Endothelial cell (in vitro differentiated cells): ENCODE measurements around the gene KYAT1. TPM values are rescaled to one million over a fixed set of nuclear protein-coding genes. Genes with fewer than 3 reads are reported as not detected.

ENCODE experiments used
- DNase-seq: peaks from one replicate; pipeline ENCODE4 v3.0.0; 2021; ENCODE audit warnings: low spot score
- H3K27ac Mint-ChIP-seq: one replicate; pipeline ENCODE4 v1.8.0; 2021; ENCODE audit warnings: mixed read lengths, inconsistent platforms; ENCODE audit not compliant: unreplicated experiment
- H3K27me3 Mint-ChIP-seq: one replicate; pipeline ENCODE4 v1.8.0; 2021; ENCODE audit warnings: mild to moderate bottlenecking, moderate library complexity, mixed read lengths, inconsistent platforms; ENCODE audit not compliant: unreplicated experiment
- H3K36me3 Mint-ChIP-seq: one replicate; pipeline ENCODE4 v1.8.0; 2021; ENCODE audit warnings: mild to moderate bottlenecking, low read depth, mixed read lengths, inconsistent platforms; ENCODE audit not compliant: unreplicated experiment
- H3K4me1 Mint-ChIP-seq: one replicate; pipeline ENCODE4 v1.8.0; 2021; ENCODE audit warnings: mild to moderate bottlenecking, mixed read lengths, inconsistent platforms; ENCODE audit not compliant: unreplicated experiment
- H3K4me3 Mint-ChIP-seq: one replicate; pipeline ENCODE4 v1.8.0; 2021; ENCODE audit warnings: mild to moderate bottlenecking, mixed read lengths, inconsistent platforms; ENCODE audit not compliant: unreplicated experiment
- H3K9me3 Mint-ChIP-seq: one replicate; pipeline ENCODE4 v1.8.0; 2021; ENCODE audit warnings: mixed read lengths, inconsistent platforms; ENCODE audit not compliant: unreplicated experiment
- CTCF ChIP-seq: fragments of 200-600 bp; sonication (generic); IDR thresholded peaks from one replicate; pipeline ENCODE4 v1.5.0; 2021; ENCODE audit warnings: antibody characterized with exemption; ENCODE audit not compliant: unreplicated experiment
- total RNA-seq: library from RNA; stranded (reverse); fragmentation: NEBNext Ultra II Directional; extraction: Animal tissue kit (Norgen Biotek cat#: 25700); gene quantifications from one replicate; pipeline ENCODE4 v1.2.1, GENCODE V29; 2021; ENCODE audit not compliant: unreplicated experiment

KYAT1 gene
- total RNA-seq, 1 donor from 2014 or later = 3.3 TPM

DNA sequence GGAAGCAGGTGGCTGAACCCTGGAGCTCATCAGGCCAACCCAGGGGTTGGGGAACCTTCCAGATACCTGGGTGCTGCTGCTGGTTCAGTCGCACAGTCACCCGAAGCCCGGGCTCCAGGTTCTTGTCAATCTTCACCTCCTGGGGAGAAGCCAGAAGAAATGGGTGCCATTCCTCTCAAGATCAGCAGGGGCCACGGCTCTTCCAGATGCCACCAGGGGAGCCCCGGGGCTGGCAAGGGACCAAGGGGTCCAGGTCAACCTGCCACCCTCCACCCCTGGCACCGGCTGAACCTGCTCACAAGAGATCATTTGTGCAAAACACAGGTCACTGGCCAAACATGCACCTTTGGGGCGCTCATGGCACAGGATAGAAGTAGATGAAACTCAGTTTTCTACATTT, 56.8 kb downstream of the KYAT1 start:
- Mint-ChIP-seq H3K27me3 (peaks cover 14% of the 10 kb centered on the region), H3K4me3 (no peak overlapping the region), H3K36me3 (peaks cover 21% of the 10 kb centered on the region), H3K27ac (no peak overlapping the region), H3K9me3 (no peaks in the 10 kb centered on the region), H3K4me1 (peaks cover 10% of the 10 kb centered on the region)
- no peak for TF ChIP-seq CTCF
- no peak for DNase-seq

DNA sequence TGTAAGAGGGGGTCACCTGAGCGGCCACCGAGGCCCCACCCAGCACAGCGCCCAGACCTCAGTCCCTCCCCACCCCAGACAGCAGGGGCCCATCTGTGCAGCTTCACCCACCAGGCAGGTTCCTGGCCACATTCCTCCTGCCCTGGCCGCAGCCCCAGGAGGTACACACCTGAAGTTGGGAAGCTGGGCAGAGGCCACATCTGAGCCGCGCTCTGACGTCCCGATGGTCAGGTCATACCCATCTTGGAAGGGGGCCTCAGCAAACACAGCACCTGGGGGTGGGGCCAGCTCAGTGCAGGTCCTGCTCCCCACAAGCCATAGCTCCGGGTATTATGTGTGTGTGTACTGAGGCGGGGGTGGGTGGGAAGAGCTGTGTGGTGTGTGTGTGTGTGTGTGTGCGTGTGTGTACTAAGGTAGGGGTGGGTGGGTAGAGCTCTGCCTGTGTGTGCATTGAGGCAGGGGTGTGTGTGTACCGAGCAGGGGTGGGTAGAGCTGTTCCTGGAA, 57.8 kb downstream of the KYAT1 start:
- no peak for DNase-seq
- H3K27me3 Mint-ChIP-seq = peaks cover 16% of the 10 kb centered on the region
- H3K36me3 Mint-ChIP-seq = peaks cover 22% of the 10 kb centered on the region
- peaks cover 11% of the 10 kb centered on the region for H3K4me1 Mint-ChIP-seq
- TF ChIP-seq CTCF = no peak
- H3K4me3 Mint-ChIP-seq = no peak overlapping the region
- H3K27ac Mint-ChIP-seq = no peak overlapping the region
- H3K9me3 Mint-ChIP-seq = no peaks in the 10 kb centered on the region

- no peak overlapping the region for H3K27ac Mint-ChIP-seq
- H3K4me1 Mint-ChIP-seq = peaks cover 5% of the 10 kb centered on the region
- H3K36me3 Mint-ChIP-seq = peaks cover 16% of the 10 kb centered on the region
- H3K9me3 Mint-ChIP-seq = no peaks in the 10 kb centered on the region
- no peak for DNase-seq
- H3K4me3 Mint-ChIP-seq = no peak overlapping the region
- peaks cover 14% of the 10 kb centered on the region for H3K27me3 Mint-ChIP-seq
- TF ChIP-seq CTCF = no peak
Observed at GRCh38 chr9:128823362-128823902, 58.3 kb downstream of the KYAT1 start.

GRCh38 chr9:128822407-128823042, 59.2 kb downstream of the KYAT1 start:
- no peak for DNase-seq
- Mint-ChIP-seq H3K4me3 (peak overlapping the region; percentile 51), H3K4me1 (peaks cover 3% of the 10 kb centered on the region), H3K36me3 (peaks cover 14% of the 10 kb centered on the region), H3K9me3 (no peaks in the 10 kb centered on the region), H3K27ac (no peak overlapping the region), H3K27me3 (peaks cover 14% of the 10 kb centered on the region)
- no peak for TF ChIP-seq CTCF
